Nephron progenitor cell (in vitro differentiated cells): ENCODE results near the gene DDAH1.

ENCODE experiments used
- DNase-seq: peaks from one replicate; pipeline ENCODE4 v3.0.0; 2021
- H3K27ac Mint-ChIP-seq: 2 replicates; pipeline ENCODE4 v1.8.0; 2021; ENCODE audit warnings: mild to moderate bottlenecking, moderate library complexity, mixed read lengths
- H3K27me3 Mint-ChIP-seq: 2 replicates; pipeline ENCODE4 v1.8.0; 2021; ENCODE audit warnings: mild to moderate bottlenecking, low read depth, mixed read lengths; ENCODE audit not compliant: poor library complexity
- H3K36me3 Mint-ChIP-seq: 2 replicates; pipeline ENCODE4 v1.8.0; 2021; ENCODE audit warnings: low read depth, mixed read lengths
- H3K4me1 Mint-ChIP-seq: 2 replicates; pipeline ENCODE4 v1.8.0; 2021; ENCODE audit warnings: mixed read lengths
- H3K4me3 Mint-ChIP-seq: 2 replicates; pipeline ENCODE4 v1.8.0; 2021; ENCODE audit warnings: mild to moderate bottlenecking, moderate library complexity, mixed read lengths
- H3K9me3 Mint-ChIP-seq: 2 replicates; pipeline ENCODE4 v1.8.0; 2021; ENCODE audit warnings: mild to moderate bottlenecking, moderate library complexity, mixed read lengths
- TF ChIP-seq, protein P1 (sequence below): fragments of 200-600 bp; sonication (generic); IDR thresholded peaks from 2 replicates; pipeline ENCODE4 v1.5.0; 2021; ENCODE audit warnings: antibody characterized with exemption

DDAH1 gene

GRCh38 chr1:85453640-85454194, 11.2 kb downstream of the DDAH1 start:
- peaks cover 7% of the 10 kb centered on the region for H3K36me3 Mint-ChIP-seq
- no peaks in the 10 kb centered on the region for H3K9me3 Mint-ChIP-seq
- no peak overlapping the region for H3K4me3 Mint-ChIP-seq
- TF ChIP-seq, protein P1, sequence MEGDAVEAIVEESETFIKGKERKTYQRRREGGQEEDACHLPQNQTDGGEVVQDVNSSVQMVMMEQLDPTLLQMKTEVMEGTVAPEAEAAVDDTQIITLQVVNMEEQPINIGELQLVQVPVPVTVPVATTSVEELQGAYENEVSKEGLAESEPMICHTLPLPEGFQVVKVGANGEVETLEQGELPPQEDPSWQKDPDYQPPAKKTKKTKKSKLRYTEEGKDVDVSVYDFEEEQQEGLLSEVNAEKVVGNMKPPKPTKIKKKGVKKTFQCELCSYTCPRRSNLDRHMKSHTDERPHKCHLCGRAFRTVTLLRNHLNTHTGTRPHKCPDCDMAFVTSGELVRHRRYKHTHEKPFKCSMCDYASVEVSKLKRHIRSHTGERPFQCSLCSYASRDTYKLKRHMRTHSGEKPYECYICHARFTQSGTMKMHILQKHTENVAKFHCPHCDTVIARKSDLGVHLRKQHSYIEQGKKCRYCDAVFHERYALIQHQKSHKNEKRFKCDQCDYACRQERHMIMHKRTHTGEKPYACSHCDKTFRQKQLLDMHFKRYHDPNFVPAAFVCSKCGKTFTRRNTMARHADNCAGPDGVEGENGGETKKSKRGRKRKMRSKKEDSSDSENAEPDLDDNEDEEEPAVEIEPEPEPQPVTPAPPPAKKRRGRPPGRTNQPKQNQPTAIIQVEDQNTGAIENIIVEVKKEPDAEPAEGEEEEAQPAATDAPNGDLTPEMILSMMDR, result no peak
- no peak overlapping the region for H3K27ac Mint-ChIP-seq
- no peaks in the 10 kb centered on the region for H3K27me3 Mint-ChIP-seq
- H3K4me1 Mint-ChIP-seq, result no peaks in the 10 kb centered on the region
- DNase-seq, result no peak

DNA sequence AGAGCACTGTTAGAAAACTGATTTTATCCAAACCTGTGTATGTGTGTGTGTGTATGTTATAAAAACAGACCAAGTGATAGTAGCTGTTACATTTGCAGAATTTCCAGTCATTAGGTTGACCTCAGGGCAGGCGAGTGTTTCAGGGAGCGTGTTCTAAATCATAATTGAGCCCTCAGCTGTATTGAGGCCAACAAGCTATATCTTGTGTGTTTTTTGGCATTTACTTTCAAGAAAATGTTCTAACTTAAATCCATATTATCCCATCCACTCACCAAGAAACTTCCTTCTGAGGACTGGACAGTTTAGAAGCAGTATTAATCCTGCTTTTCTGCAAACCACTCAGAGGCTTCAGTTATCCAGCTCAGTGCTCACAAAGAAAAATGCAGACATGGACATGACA, 12.0 kb downstream of the DDAH1 start:
- no peaks in the 10 kb centered on the region for H3K4me1 Mint-ChIP-seq
- DNase-seq, result no peak
- no peaks in the 10 kb centered on the region for H3K9me3 Mint-ChIP-seq
- no peaks in the 10 kb centered on the region for H3K27me3 Mint-ChIP-seq
- H3K27ac Mint-ChIP-seq, result no peak overlapping the region
- TF ChIP-seq, protein P1, result no peak
- peaks cover 7% of the 10 kb centered on the region for H3K36me3 Mint-ChIP-seq
- no peak overlapping the region for H3K4me3 Mint-ChIP-seq

GRCh38 chr1:85451236-85451830, 13.6 kb downstream of the DDAH1 start:
- no peak for DNase-seq
- Mint-ChIP-seq H3K4me3 (no peak overlapping the region), H3K36me3 (peaks cover 7% of the 10 kb centered on the region), H3K27me3 (no peaks in the 10 kb centered on the region), H3K4me1 (peaks cover 12% of the 10 kb centered on the region), H3K9me3 (no peaks in the 10 kb centered on the region), H3K27ac (no peak overlapping the region)
- TF ChIP-seq, protein P1, result no peak

DNA sequence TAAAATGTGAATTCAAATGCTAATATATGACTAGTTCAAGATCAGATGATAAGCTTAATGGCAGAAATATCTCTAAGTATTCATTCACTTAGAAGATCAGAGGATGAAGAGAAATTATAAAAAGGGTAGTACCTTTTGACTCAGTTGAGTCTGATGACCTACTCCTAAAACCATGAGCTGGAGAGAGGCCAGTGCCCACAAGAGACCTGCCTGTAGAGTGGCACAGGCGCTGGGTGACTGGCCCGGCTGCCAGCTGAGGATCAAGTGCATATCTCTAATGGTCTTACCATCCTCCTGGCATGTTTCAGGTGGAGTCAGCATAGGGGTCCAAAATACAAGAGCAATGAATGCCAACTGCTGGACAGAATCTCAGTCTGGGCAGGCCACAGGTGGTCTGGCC, 14.1 kb downstream of the DDAH1 start:
- Mint-ChIP-seq H3K4me3 (no peak overlapping the region), H3K27me3 (no peaks in the 10 kb centered on the region), H3K4me1 (peaks cover 12% of the 10 kb centered on the region), H3K36me3 (peaks cover 7% of the 10 kb centered on the region), H3K27ac (no peak overlapping the region), H3K9me3 (no peaks in the 10 kb centered on the region)
- TF ChIP-seq, protein P1, result no peak
- no peak for DNase-seq

DNA sequence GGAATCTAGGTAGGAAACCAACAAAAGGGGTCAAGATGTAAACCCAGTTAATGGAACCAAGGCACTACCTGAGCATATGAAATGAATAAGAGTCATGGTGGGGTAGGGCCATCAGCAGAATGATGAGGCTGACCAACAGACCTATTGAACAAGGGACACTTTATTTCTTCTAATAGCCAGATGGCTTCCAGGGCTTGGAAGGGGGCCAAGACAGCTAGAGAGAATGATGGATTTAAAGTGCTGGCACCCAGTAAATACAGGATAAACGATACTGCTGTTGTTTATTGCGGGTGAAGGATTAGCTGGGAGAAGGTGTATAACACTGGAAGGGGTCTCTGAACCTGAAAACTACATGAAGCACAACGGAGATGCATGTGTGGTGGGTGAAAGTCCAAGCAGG, 15.6 kb downstream of the DDAH1 start:
- TF ChIP-seq, protein P1, result no peak
- DNase-seq, result no peak
- no peak overlapping the region for H3K27ac Mint-ChIP-seq
- peaks cover 12% of the 10 kb centered on the region for H3K4me1 Mint-ChIP-seq
- H3K9me3 Mint-ChIP-seq, result peaks cover 2% of the 10 kb centered on the region
- no peak overlapping the region for H3K4me3 Mint-ChIP-seq
- peaks cover 16% of the 10 kb centered on the region for H3K36me3 Mint-ChIP-seq
- no peaks in the 10 kb centered on the region for H3K27me3 Mint-ChIP-seq

GRCh38 chr1:85448358-85448757, 16.6 kb downstream of the DDAH1 start:
- H3K9me3 Mint-ChIP-seq, result peaks cover 12% of the 10 kb centered on the region
- TF ChIP-seq, protein P1, result no peak
- H3K27ac Mint-ChIP-seq, result no peak overlapping the region

More at GRCh38 chr1:85448358-85448757, 16.6 kb downstream of the DDAH1 start:
- Mint-ChIP-seq H3K4me1 (peaks cover 12% of the 10 kb centered on the region), H3K36me3 (peaks cover 26% of the 10 kb centered on the region), H3K27me3 (no peaks in the 10 kb centered on the region), H3K4me3 (no peak overlapping the region)
- no peak for DNase-seq
